ENCODE measurements around the gene WFDC8. TPM values are rescaled to one million over a fixed set of nuclear protein-coding genes. Genes with fewer than 3 reads are reported as not detected.
"Not testable (repeated sequence)": the region's sequence is repeated elsewhere in the genome, so short reads cannot be mapped to it uniquely, and the experiment has no call there.

The WFDC8 gene
- total RNA-seq, 2 donors from 2014 or later, result not detected

GRCh38 chr20:45583502-45583901 is 4.4 kb upstream of the WFDC8 start:
- peaks cover 10% of the 10 kb centered on the region for H3K27me3 Mint-ChIP-seq (ENCODE audit: low read depth)
- no peaks in the 10 kb centered on the region for H3K36me3 Mint-ChIP-seq (ENCODE audit: insufficient read depth in 2 of 2)
- no peak overlapping the region for H3K27ac Mint-ChIP-seq
- DNase-seq, result no peak
- H3K4me3 Mint-ChIP-seq, result no peak overlapping the region
- H3K4me1 Mint-ChIP-seq (ENCODE audit: low read depth), result no peaks in the 10 kb centered on the region
- no peak for ATAC-seq (replicated peaks in 1 of 2)
- H3K9me3 Mint-ChIP-seq, result no peaks in the 10 kb centered on the region

GRCh38 chr20:45581702-45582101 is 2.6 kb upstream of the WFDC8 start:
- no peaks in the 10 kb centered on the region for H3K4me1 Mint-ChIP-seq (ENCODE audit: low read depth)
- no peak overlapping the region for H3K4me3 Mint-ChIP-seq
- no peak overlapping the region for H3K27ac Mint-ChIP-seq
- no peaks in the 10 kb centered on the region for H3K36me3 Mint-ChIP-seq (ENCODE audit: insufficient read depth in 2 of 2)
- ATAC-seq (replicated peaks in 1 of 2) (no peak), DNase-seq (no peak)
- peaks cover 10% of the 10 kb centered on the region for H3K27me3 Mint-ChIP-seq (ENCODE audit: low read depth)
- H3K9me3 Mint-ChIP-seq, result no peaks in the 10 kb centered on the region

GRCh38 chr20:45578231-45578630 is 853 bp downstream of the WFDC8 start:
- Mint-ChIP-seq H3K27ac (no peak overlapping the region), H3K27me3 (ENCODE audit: low read depth) (peaks cover 20% of the 10 kb centered on the region), H3K4me3 (no peak overlapping the region), H3K36me3 (ENCODE audit: insufficient read depth in 2 of 2) (no peaks in the 10 kb centered on the region), H3K4me1 (ENCODE audit: low read depth) (no peaks in the 10 kb centered on the region), H3K9me3 (no peaks in the 10 kb centered on the region)
- DNase-seq, result no peak
- ATAC-seq (replicated peaks in 1 of 2), result no peak

GRCh38 chr20:45576995-45577394 is 2.1 kb downstream of the WFDC8 start:
- Mint-ChIP-seq H3K27ac (no peak overlapping the region), H3K4me1 (ENCODE audit: low read depth) (no peaks in the 10 kb centered on the region), H3K9me3 (no peaks in the 10 kb centered on the region), H3K27me3 (ENCODE audit: low read depth) (peaks cover 25% of the 10 kb centered on the region), H3K36me3 (ENCODE audit: insufficient read depth in 2 of 2) (no peaks in the 10 kb centered on the region), H3K4me3 (no peak overlapping the region)
- DNase-seq (no peak), ATAC-seq (replicated peaks in 1 of 2) (no peak)

- Mint-ChIP-seq H3K9me3 (no peaks in the 10 kb centered on the region), H3K36me3 (ENCODE audit: insufficient read depth in 2 of 2) (no peaks in the 10 kb centered on the region), H3K4me3 (no peak overlapping the region), H3K27ac (no peak overlapping the region), H3K27me3 (ENCODE audit: low read depth) (peaks cover 33% of the 10 kb centered on the region), H3K4me1 (ENCODE audit: low read depth) (no peaks in the 10 kb centered on the region)
- DNase-seq, result no peak
- ATAC-seq (replicated peaks in 1 of 2), result no peak
These were observed 3.2 kb downstream of the WFDC8 start for GRCh38 chr20:45575931-45576330.

GRCh38 chr20:45569650-45570049 is 9.4 kb downstream of the WFDC8 start:
- H3K36me3 Mint-ChIP-seq (ENCODE audit: insufficient read depth in 2 of 2); DNase-seq; H3K9me3 Mint-ChIP-seq; ATAC-seq (replicated peaks in 1 of 2); H3K4me3 Mint-ChIP-seq; H3K4me1 Mint-ChIP-seq (ENCODE audit: low read depth); H3K27ac Mint-ChIP-seq: not testable (repeated sequence)
- H3K27me3 Mint-ChIP-seq (ENCODE audit: low read depth), result peaks cover 31% of the 10 kb centered on the region

GRCh38 chr20:45564760-45565276 is 14.3 kb downstream of the WFDC8 start:
- Mint-ChIP-seq H3K36me3 (ENCODE audit: insufficient read depth in 2 of 2) (no peaks in the 10 kb centered on the region), H3K9me3 (peaks cover 3% of the 10 kb centered on the region in 2 donors), H3K27ac (no peak overlapping the region), H3K27me3 (ENCODE audit: low read depth) (peaks cover 50% of the 10 kb centered on the region), H3K4me1 (ENCODE audit: low read depth) (no peaks in the 10 kb centered on the region), H3K4me3 (no peak overlapping the region)
- ATAC-seq (replicated peaks in 1 of 2) (no peak), DNase-seq (no peak)

GRCh38 chr20:45555198-45555597 is 23.9 kb downstream of the WFDC8 start:
- H3K36me3 Mint-ChIP-seq (ENCODE audit: insufficient read depth in 2 of 2), result peaks cover 0 to 1% of the 10 kb centered on the region in 2 donors
- H3K27me3 Mint-ChIP-seq (ENCODE audit: low read depth), result peaks cover 57% of the 10 kb centered on the region
- H3K4me3 Mint-ChIP-seq, result no peak overlapping the region
- H3K27ac Mint-ChIP-seq, result no peak overlapping the region
- DNase-seq, result no peak
- peaks cover 0 to 2% of the 10 kb centered on the region in 2 donors for H3K9me3 Mint-ChIP-seq
- H3K4me1 Mint-ChIP-seq (ENCODE audit: low read depth), result no peaks in the 10 kb centered on the region
- no peak for ATAC-seq (replicated peaks in 1 of 2)

- DNase-seq (no peak), ATAC-seq (replicated peaks in 1 of 2) (no peak)
- no peak overlapping the region for H3K4me3 Mint-ChIP-seq
- no peak overlapping the region for H3K27ac Mint-ChIP-seq
- H3K4me1 Mint-ChIP-seq (ENCODE audit: low read depth), result no peaks in the 10 kb centered on the region
- H3K36me3 Mint-ChIP-seq (ENCODE audit: insufficient read depth in 2 of 2), result peaks cover 0 to 2% of the 10 kb centered on the region in 2 donors
- peaks cover 51% of the 10 kb centered on the region for H3K27me3 Mint-ChIP-seq (ENCODE audit: low read depth)
- peaks cover 0 to 6% of the 10 kb centered on the region in 2 donors for H3K9me3 Mint-ChIP-seq
These were observed 26.6 kb downstream of the WFDC8 start for GRCh38 chr20:45552456-45552855.

GRCh38 chr20:45550765-45551164 is 28.3 kb downstream of the WFDC8 start:
- H3K4me3 Mint-ChIP-seq, result no peak overlapping the region
- peaks cover 0 to 2% of the 10 kb centered on the region in 2 donors for H3K36me3 Mint-ChIP-seq (ENCODE audit: insufficient read depth in 2 of 2)
- H3K27ac Mint-ChIP-seq, result no peak overlapping the region
- H3K27me3 Mint-ChIP-seq (ENCODE audit: low read depth), result peaks cover 45% of the 10 kb centered on the region
- DNase-seq, result no peak
- H3K9me3 Mint-ChIP-seq, result peaks cover 0 to 6% of the 10 kb centered on the region in 2 donors
- H3K4me1 Mint-ChIP-seq (ENCODE audit: low read depth), result no peaks in the 10 kb centered on the region
- ATAC-seq (replicated peaks in 1 of 2), result no peak

- peaks cover 45% of the 10 kb centered on the region for H3K27me3 Mint-ChIP-seq (ENCODE audit: low read depth)
- peaks cover 0 to 2% of the 10 kb centered on the region in 2 donors for H3K36me3 Mint-ChIP-seq (ENCODE audit: insufficient read depth in 2 of 2)
- no peak overlapping the region for H3K27ac Mint-ChIP-seq
- H3K4me3 Mint-ChIP-seq, result no peak overlapping the region
- H3K9me3 Mint-ChIP-seq, result peaks cover 0 to 6% of the 10 kb centered on the region in 2 donors
- no peaks in the 10 kb centered on the region for H3K4me1 Mint-ChIP-seq (ENCODE audit: low read depth)
- no peak for ATAC-seq (replicated peaks in 1 of 2)
- no peak for DNase-seq
These were observed 30.7 kb downstream of the WFDC8 start for GRCh38 chr20:45548410-45548809.

GRCh38 chr20:45547206-45547770 is 31.8 kb downstream of the WFDC8 start, which contains the start of gene EPPIN:
Gene EPPIN, minus strand, starts transcription at chr20:45547401. Its CDS starts 44 bp downstream, at chr20:45547357.
- H3K4me3 Mint-ChIP-seq, result no peak within 1 kb of the TSS
- H3K9me3 Mint-ChIP-seq, result peaks cover 0 to 6% of the 10 kb centered on the region in 2 donors
- H3K27me3 Mint-ChIP-seq (ENCODE audit: low read depth), result peaks cover 50% of the 10 kb centered on the region
- peaks cover 0 to 2% of the 10 kb centered on the region in 2 donors for H3K36me3 Mint-ChIP-seq (ENCODE audit: insufficient read depth in 2 of 2)
- no peak for DNase-seq
- H3K4me1 Mint-ChIP-seq (ENCODE audit: low read depth), result no peaks in the 10 kb centered on the region
- ATAC-seq (replicated peaks in 1 of 2), result no peak
- H3K27ac Mint-ChIP-seq, result no peak within 1 kb of the TSS

GRCh38 chr20:45545754-45546453 is 33.2 kb downstream of the WFDC8 start:
- DNase-seq (no peak), ATAC-seq (replicated peaks in 1 of 2) (no peak)
- Mint-ChIP-seq H3K27me3 (ENCODE audit: low read depth) (peaks cover 51% of the 10 kb centered on the region), H3K4me1 (ENCODE audit: low read depth) (no peaks in the 10 kb centered on the region), H3K9me3 (peaks cover 0 to 6% of the 10 kb centered on the region in 2 donors), H3K4me3 (no peak overlapping the region), H3K27ac (no peak overlapping the region), H3K36me3 (ENCODE audit: insufficient read depth in 2 of 2) (peaks cover 0 to 2% of the 10 kb centered on the region in 2 donors)

All from activated T-cell treated with anti-CD3 and anti-CD28 coated beads, Interleukin-2, amount 50 U/mL, for 72 hours (primary cell).